Right atrium auricular region (tissue), 2 donors: Measurements from ENCODE around the gene DOCK9. TPM values are rescaled to one million over a fixed set of nuclear protein-coding genes. Genes with fewer than 3 reads are reported as not detected.
"Not testable (repeated sequence)": the region's sequence is repeated elsewhere in the genome, so short reads cannot be mapped to it uniquely, and the experiment has no call there.

Source experiments
- DNase-seq: peaks from one replicate; pipeline ENCODE4 v3.0.0-alpha.2; 2019; ENCODE audit warnings: low spot score
- H3K27ac ChIP-seq, 2 donors: fragments of 200-600 bp; sonication (generic); 1 replicate in 1 of 2; 2 replicates in 1 of 2; pipeline ENCODE4 v1.5.1; 2016 to 2019
- H3K27me3 ChIP-seq, 2 donors: fragments of 200-600 bp; sonication (generic); one replicate each; pipeline versions ENCODE4 v1.5.1 to v1.6.0; 2017 to 2019
- H3K36me3 ChIP-seq: fragments of 200-600 bp; sonication (generic); one replicate; pipeline ENCODE4 v1.5.1; 2016
- H3K4me1 ChIP-seq, 2 donors: fragments of 200-600 bp; sonication (generic); one replicate each; pipeline versions ENCODE4 v1.5.1 to v1.6.0; 2017 to 2019
- H3K4me3 ChIP-seq, 2 donors: fragments of 200-600 bp; sonication (generic); 1 replicate in 1 of 2; 2 replicates in 1 of 2; pipeline ENCODE4 v1.5.1; 2017 to 2019; ENCODE audit warnings: mild to moderate bottlenecking in 1 of 2, moderate library complexity in 1 of 2
- H3K9me3 ChIP-seq, 2 donors: fragments of 200-600 bp; sonication (generic); one replicate each; pipeline ENCODE4 v1.5.1; 2019
- total RNA-seq, 2 donors: library from RNA; depleted of rRNA; stranded (reverse); fragments of >200 nt; gene quantifications; one replicate each; pipeline ENCODE4 v1.1.0, GENCODE V29; 2016
- TF ChIP-seq, protein P1 (sequence below), 2 donors: fragments of 200-600 bp; sonication (generic); IDR thresholded peaks; one replicate each; pipeline ENCODE4 v1.5.1; 2019; ENCODE audit warnings: antibody characterized with exemption in 2 of 2

The DOCK9 gene
- total RNA-seq, 2 donors from 2014 or later, result 79.6 to 80.5 TPM

DNA sequence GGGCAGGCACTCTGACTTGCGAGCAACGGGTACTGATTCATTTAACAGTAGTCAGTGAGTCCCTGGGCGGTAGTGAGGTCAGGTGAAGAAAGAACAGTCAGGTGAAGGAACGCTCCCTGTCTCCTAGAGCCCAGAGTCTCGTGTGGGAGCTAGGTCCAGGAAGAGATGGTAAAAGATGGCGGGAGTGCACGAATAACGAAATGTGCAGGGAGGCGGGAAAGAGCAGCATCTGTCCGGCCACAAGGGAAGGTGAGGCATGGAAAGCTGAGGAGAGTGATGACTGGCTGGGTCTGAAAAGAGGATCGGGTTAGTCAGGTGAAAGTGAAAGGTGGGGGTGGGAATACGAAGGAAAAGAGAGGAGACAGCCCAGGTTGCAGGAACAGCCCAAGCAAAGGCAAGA is 161.5 kb downstream of the DOCK9 start:
- Histone ChIP-seq H3K27me3 (no peaks in the 10 kb centered on the region), H3K4me3 (no peak overlapping the region), H3K9me3 (no peaks in the 10 kb centered on the region), H3K36me3 (no peaks in the 10 kb centered on the region), H3K27ac (no peak overlapping the region), H3K4me1 (peaks cover 0 to 23% of the 10 kb centered on the region in 2 donors)
- no peak for DNase-seq
- TF ChIP-seq, protein P1, sequence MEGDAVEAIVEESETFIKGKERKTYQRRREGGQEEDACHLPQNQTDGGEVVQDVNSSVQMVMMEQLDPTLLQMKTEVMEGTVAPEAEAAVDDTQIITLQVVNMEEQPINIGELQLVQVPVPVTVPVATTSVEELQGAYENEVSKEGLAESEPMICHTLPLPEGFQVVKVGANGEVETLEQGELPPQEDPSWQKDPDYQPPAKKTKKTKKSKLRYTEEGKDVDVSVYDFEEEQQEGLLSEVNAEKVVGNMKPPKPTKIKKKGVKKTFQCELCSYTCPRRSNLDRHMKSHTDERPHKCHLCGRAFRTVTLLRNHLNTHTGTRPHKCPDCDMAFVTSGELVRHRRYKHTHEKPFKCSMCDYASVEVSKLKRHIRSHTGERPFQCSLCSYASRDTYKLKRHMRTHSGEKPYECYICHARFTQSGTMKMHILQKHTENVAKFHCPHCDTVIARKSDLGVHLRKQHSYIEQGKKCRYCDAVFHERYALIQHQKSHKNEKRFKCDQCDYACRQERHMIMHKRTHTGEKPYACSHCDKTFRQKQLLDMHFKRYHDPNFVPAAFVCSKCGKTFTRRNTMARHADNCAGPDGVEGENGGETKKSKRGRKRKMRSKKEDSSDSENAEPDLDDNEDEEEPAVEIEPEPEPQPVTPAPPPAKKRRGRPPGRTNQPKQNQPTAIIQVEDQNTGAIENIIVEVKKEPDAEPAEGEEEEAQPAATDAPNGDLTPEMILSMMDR (IDR thresholded peaks at IDR 0.05), result no peak

DNA sequence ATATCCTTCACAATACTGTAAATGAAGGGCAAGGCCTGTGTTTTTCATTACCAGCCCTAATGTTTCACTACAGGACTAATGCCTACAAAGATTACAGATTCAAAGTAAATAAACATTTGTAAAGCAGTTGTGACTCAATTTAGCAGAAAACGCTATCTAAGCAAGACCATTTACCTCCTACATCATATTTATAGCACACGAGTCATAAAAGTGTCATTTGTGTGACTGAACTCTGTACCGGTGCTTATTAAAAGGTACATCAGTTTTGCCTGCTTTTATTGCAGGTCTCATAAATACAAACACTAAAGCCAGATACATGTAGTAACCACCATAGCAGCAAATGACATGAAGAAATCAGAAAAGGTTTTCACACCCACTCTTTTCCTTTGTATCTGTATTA is 163.9 kb downstream of the DOCK9 start:
- H3K27ac ChIP-seq, result no peak overlapping the region
- no peak overlapping the region for H3K4me3 ChIP-seq
- H3K27me3 ChIP-seq, result no peaks in the 10 kb centered on the region
- no peak for DNase-seq
- H3K9me3 ChIP-seq, result no peaks in the 10 kb centered on the region
- TF ChIP-seq, protein P1 (IDR thresholded peaks at IDR 0.05), result no peak
- peaks cover 13% of the 10 kb centered on the region for H3K36me3 ChIP-seq
- H3K4me1 ChIP-seq, result peaks cover 0 to under 1% of the 10 kb centered on the region in 2 donors

DNA sequence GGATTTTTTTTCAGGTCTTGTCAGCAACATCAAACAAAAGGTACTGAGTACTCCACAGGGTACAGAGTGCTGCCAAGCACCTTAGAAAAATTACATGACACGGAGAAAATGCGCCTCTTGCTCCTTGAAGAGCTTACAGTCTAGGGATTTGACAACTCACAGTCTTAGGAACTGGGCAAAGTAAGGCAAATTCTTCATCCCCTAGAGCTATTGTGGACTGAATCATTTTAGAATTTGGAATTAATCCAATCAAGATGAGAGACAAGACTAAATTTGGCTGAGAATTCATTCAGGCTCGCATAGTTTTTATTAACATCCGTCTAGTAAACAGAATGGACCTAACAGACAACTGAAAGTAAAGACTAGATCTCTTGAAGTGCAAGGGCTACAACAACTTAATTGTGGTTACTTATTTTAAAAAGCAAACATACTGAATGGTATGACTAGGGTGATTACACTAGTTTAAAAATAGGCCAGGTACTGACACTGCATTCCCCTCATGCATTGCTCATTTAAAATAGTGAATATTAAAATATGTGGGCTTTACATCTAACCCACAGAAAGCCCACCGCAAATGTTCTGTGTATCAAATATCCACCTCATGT is 165.6 kb downstream of the DOCK9 start:
- not testable (repeated sequence) for H3K9me3 ChIP-seq, H3K4me3 ChIP-seq, H3K4me1 ChIP-seq, H3K27me3 ChIP-seq, DNase-seq, H3K27ac ChIP-seq
- H3K36me3 ChIP-seq, result peaks cover 19% of the 10 kb centered on the region

DNA sequence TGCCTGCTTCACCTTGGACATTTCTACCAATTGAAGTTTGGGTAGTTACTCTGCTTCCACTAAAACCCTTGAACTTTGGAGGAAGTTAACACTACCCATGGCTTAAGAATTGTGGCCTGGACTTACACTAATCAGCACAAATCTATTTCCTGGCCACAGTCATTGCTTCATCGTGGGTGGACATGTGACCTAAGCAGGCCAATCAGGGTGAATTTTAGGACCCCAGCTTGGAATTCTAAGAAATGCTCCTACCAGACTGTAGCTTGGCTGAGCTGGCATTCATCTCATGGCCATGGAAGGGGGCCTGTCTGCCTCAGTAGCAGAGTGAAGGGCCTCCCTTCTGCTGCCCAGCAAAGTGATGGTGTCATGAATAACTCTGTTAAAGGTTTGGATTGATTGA is 167.1 kb downstream of the DOCK9 start:
- Histone ChIP-seq H3K36me3 (peaks cover 26% of the 10 kb centered on the region), H3K27me3 (no peaks in the 10 kb centered on the region), H3K9me3 (no peaks in the 10 kb centered on the region), H3K4me1 (no peaks in the 10 kb centered on the region), H3K4me3 (no peak overlapping the region), H3K27ac (no peak overlapping the region)
- TF ChIP-seq, protein P1 (IDR thresholded peaks at IDR 0.05), result no peak
- DNase-seq, result no peak

DNA sequence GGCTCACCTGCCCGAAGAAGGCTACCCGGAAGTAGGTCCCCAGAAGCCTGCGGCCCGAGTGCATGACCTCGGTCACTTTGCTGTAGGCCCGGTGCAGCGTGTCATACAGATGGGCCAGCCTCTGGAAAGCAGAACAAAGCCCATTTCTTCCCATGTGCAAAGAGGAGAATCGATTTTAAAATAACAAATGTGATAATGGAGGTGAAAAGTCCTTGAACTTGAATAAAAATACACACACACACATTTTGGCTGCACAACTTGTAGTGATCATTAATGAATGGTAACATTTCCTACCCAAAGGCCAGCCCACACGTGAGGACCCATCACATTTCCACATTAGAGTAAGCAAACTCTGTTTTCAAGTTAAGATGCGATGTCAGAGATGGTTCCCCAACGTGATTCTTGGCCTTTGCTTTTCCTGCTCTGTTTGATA is 168.5 kb downstream of the DOCK9 start:
- Histone ChIP-seq H3K27ac (no peak overlapping the region), H3K36me3 (peaks cover 32% of the 10 kb centered on the region), H3K4me1 (no peaks in the 10 kb centered on the region), H3K27me3 (no peaks in the 10 kb centered on the region), H3K4me3 (no peak overlapping the region), H3K9me3 (no peaks in the 10 kb centered on the region)
- TF ChIP-seq, protein P1 (IDR thresholded peaks at IDR 0.05), result no peak
- no peak for DNase-seq

DNA sequence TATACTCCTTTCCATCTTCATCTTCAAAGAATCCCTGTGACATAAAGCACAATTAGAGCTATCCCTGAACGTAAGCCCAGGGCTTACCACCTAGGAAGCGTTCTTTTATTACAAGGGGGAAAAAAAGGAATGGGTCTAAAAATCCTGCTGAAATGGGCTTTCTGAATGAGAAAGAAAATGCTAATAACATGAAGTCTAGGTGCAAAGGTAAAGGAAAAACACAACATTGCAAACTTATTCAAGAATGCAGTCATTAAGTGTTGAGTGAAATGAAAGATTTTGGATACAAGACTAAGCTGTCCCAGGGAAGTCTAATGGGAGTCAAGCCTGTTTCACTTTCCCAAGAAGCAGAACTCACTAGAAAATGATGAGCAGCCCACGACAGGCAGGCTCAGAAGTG is 170.1 kb downstream of the DOCK9 start:
- H3K9me3 ChIP-seq, result no peaks in the 10 kb centered on the region
- H3K36me3 ChIP-seq, result peaks cover 43% of the 10 kb centered on the region
- no peaks in the 10 kb centered on the region for H3K27me3 ChIP-seq
- TF ChIP-seq, protein P1 (IDR thresholded peaks at IDR 0.05), result no peak
- H3K27ac ChIP-seq, result no peak overlapping the region
- no peak for DNase-seq
- H3K4me3 ChIP-seq, result no peak overlapping the region
- no peaks in the 10 kb centered on the region for H3K4me1 ChIP-seq
